Loucy (cell line): ENCODE results near the gene CFAP92.

Experiments
- CTCF ChIP-seq: fragments of 200-600 bp; sonication (generic); conservative IDR thresholded peaks from 2 replicates; pipeline ENCODE4 v1.5.1; 2014; ENCODE audit warnings: mild to moderate bottlenecking, antibody characterized with exemption, low read length
- EZH2phosphoT487 ChIP-seq: fragments of 200-600 bp; IDR thresholded peaks from 2 replicates; pipeline ENCODE4 v1.6.1; 2018; ENCODE audit warnings: antibody characterized with exemption, mild to moderate bottlenecking, moderate library complexity, borderline replicate concordance

- TF ChIP-seq CTCF (no peak), EZH2phosphoT487 (no peak)
Observed at GRCh38 chr3:129018751-129019150, 24.9 kb upstream of the CFAP92 start.
